Right renal pelvis (tissue), 4 donors: ENCODE results near the gene RFX6. TPM values are rescaled to one million over a fixed set of nuclear protein-coding genes. Genes with fewer than 3 reads are reported as not detected.

Experiments used
- DNase-seq, 4 donors: peaks; one replicate each; pipeline ENCODE4 v3.0.0-alpha.2; 2013; ENCODE audit warnings: low read depth in 4 of 4, low spot score in 3 of 4, missing footprints in 1 of 4
- polyA plus RNA-seq, 4 donors: library from polyadenylated mRNA; unstranded; fragments of 120-200 nt; gene quantifications; one replicate each; pipeline ENCODE4 v1.2.1, GENCODE V29; 2013; ENCODE audit not compliant: insufficient read length in 4 of 4

Gene RFX6
- polyA plus RNA-seq, 4 donors = 0.03 to 0.08 (median 0.06) TPM; not detected in 1

- DNase-seq = no peak
Measured at GRCh38 chr6:116966675-116967576, 89.9 kb downstream of the RFX6 start.

- DNase-seq = peak; percentile 18 to 35 (median 25)
Measured at GRCh38 chr6:116969211-116969863, 92.3 kb downstream of the RFX6 start.

GRCh38 chr6:116971959-116972358 is 94.9 kb downstream of the RFX6 start:
- peak in 2 of 4 donors; percentile 20 to 25 for DNase-seq

DNA sequence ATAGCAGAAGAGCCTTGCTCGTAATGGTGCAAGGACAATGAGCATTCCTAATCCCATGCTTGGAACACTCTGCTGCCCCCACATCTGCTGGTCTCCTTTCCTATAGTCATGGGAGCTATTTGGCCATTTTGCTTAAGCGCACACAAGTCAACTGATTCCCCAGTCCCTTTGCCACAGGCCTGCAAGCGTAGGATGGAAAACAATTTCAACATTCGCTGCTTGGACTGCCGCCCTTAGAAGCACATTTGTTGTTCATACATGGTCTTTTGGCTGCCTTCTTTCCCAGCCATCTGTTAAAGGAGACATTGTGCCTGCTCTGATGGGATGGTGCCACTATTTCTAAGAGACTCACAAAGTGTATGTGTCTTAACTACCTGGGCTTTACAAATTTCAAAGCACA is 96.9 kb downstream of the RFX6 start:
- DNase-seq = no peak

DNA sequence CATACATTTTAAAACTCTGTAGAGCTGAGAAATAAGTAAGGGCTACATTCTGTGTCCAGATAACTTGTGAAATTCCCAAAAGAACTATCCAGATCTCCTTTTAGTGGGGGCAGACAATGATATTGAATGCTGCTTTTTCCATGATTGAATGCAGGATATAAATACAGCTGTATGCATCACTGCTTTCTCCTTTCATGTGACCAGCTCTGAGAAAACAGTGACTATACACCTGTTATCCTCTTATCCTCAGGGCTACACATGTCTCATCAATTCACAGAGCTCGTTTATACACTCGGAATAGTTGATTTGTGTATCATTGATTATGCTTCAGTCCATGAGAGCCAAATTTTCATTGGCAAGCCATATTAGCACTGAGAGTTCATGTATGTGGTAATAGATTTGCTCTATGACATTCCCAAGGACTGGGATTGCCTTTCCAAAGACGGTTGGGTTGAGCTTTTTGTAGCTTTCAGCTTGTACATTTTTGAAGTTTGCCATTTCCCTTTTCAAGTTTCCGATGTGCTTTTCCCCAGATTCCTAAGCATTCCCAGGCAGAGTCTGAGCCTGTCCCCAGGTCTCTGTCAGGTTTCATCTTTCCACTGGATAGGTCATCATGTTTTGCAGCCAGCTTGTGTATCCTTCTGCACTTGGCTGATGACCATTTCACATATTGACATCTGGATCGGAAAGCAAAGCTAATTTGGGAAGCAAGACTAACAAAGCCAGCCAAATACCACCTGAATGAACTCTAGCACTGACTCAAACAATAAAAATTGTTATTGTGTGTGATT is 97.7 kb downstream of the RFX6 start:
- no peak for DNase-seq

DNA sequence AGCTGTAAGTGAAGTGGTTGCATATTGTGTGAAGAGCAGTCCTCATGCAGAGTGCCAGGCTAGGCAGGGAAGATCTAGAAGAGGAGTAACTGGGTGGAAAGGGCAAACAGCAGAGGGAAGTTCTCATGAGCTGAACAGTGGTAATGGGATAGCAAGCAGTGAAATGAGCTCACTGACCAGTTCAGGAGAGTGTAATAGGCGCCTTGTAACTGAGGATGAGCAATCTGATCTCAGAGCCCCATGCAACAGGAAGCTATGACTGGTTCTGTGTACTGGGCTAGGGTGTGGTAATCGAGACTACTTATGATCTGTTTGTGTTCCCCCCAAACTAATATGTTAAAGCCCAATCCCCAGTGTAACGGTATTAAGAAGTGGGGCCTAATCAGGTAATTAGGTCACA is 98.6 kb downstream of the RFX6 start:
- no peak for DNase-seq

- DNase-seq = no peak
Measured at GRCh38 chr6:116979560-116979959, 102.5 kb downstream of the RFX6 start.

Other genes starting within 250 kb of the RFX6 start
- gene ZUP1, start 208.5 kb upstream of the RFX6 start, polyA plus RNA-seq = 10 to 100 TPM; 11.8 to 15.2 (median 14.5) TPM
- gene KPNA5, start 196.0 kb upstream of the RFX6 start, polyA plus RNA-seq = 10 to 100 TPM; 16.8 to 23.8 (median 21.5) TPM
- 10 to 100 TPM in 1 of 4 donors, 1 to 10 TPM in 3; 5.8 to 11.3 (median 7.3) TPM for gene FAM162B, start 111.5 kb upstream of the RFX6 start, polyA plus RNA-seq
- under 1 TPM; 0.13 to 0.73 (median 0.29) TPM for gene GPRC6A, start 48.2 kb upstream of the RFX6 start, polyA plus RNA-seq